ENCODE measurements around the gene CREB5. TPM values are rescaled to one million over a fixed set of nuclear protein-coding genes. Genes with fewer than 3 reads are reported as not detected.

The CREB5 gene
- total and polyA plus RNA-seq, 2 of the 13 experiments (the other 11 are each of a cell fraction or from before 2014, with no cell fraction given) = 0.38 to 0.71 TPM

DNA sequence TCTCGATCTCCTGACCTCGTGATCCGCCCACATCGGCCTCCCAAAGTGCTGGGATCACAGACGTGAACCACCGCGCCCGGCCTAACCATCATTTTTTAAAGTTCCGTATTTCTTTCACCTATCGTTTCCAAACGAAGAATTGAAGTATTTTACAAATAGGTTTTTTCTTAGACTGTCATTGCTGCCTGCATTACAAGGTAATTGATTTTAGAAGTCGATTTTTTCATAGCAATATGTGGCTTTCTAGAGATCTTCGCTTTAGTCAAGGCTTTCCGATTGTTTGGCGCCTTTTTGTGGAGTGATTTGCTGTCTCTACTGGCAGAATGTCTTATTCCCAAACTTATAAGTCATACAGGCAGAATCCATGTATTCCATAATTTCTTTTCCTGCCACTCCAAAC, 436.6 kb downstream of the CREB5 start:
- H3K79me2 ChIP-seq (ENCODE audit: insufficient read depth, low read length) = no peaks in the 10 kb centered on the region
- in situ Hi-C loops (cut with HindIII; ENCODE audit: extremely low pct_ligation_motif_present, low pct_unique_long_range_greater_than_20kb) (no loop called here), intact Hi-C loops (cut with micrococcal nuclease; ENCODE audit: unreplicated experiment) (no loop called here)
- H2AFZ ChIP-seq (ENCODE audit: low read length) = no peak overlapping the region
- H3K27ac ChIP-seq (ENCODE audit: extremely low read length, insufficient read depth, low read length) = no peak overlapping the region
- 49% methylated on average over 15 of the region's 15 CpGs for WGBS (ENCODE audit: low lambda C conversion rate)
- no peaks in the 10 kb centered on the region for H3K36me3 ChIP-seq (replicated peaks in 1 of 2; ENCODE audit: control insufficient read depth in 1 of 2, insufficient read depth in 2 of 2, low read length in 2 of 2)
- H3K4me2 ChIP-seq (ENCODE audit: low read depth, low read length) = no peak overlapping the region
- no peak for FAIRE-seq
- CTCF ChIA-PET (ENCODE audit: low intra/inter-chr PET ratio, low total read pairs) = no interaction called here
- no peak for ATAC-seq
- POLR2A ChIA-PET = no interaction called here
- DNase-seq (ENCODE audit: low spot score) = no peak
- peaks cover 2 to 41% of the 10 kb centered on the region in 2 experiments; a peak in 4 of 5 replicates for H3K27me3 ChIP-seq (ENCODE audit: control insufficient read depth in 1 of 2, insufficient read depth in 2 of 2, low read length in 2 of 2)
- no peak overlapping the region for H3K4me3 ChIP-seq (replicated peaks in 1 of 3; ENCODE audit: insufficient read depth in 1 of 3, low read depth in 2 of 3, low read length in 3 of 3)
- no peak overlapping the region for H3K9ac ChIP-seq (ENCODE audit: insufficient read depth, low read depth, low read length)
- H4K20me1 ChIP-seq (ENCODE audit: insufficient read depth, low read length) = no peaks in the 10 kb centered on the region
- no peaks in the 10 kb centered on the region for H3K9me3 ChIP-seq (ENCODE audit: low read length)
- TF ChIP-seq KDM6A (CRISPR knock-in tag; IDR thresholded peaks at IDR 0.05; ENCODE audit: low read depth) = no peak
- TF ChIP-seq, protein P1, sequence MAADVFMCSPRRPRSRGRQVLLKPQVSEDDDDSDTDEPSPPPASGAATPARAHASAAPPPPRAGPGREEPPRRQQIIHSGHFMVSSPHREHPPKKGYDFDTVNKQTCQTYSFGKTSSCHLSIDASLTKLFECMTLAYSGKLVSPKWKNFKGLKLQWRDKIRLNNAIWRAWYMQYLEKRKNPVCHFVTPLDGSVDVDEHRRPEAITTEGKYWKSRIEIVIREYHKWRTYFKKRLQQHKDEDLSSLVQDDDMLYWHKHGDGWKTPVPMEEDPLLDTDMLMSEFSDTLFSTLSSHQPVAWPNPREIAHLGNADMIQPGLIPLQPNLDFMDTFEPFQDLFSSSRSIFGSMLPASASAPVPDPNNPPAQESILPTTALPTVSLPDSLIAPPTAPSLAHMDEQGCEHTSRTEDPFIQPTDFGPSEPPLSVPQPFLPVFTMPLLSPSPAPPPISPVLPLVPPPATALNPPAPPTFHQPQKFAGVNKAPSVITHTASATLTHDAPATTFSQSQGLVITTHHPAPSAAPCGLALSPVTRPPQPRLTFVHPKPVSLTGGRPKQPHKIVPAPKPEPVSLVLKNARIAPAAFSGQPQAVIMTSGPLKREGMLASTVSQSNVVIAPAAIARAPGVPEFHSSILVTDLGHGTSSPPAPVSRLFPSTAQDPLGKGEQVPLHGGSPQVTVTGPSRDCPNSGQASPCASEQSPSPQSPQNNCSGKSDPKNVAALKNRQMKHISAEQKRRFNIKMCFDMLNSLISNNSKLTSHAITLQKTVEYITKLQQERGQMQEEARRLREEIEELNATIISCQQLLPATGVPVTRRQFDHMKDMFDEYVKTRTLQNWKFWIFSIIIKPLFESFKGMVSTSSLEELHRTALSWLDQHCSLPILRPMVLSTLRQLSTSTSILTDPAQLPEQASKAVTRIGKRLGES (CRISPR knock-in tag; IDR thresholded peaks at IDR 0.05; ENCODE audit: borderline replicate concordance) = no peak
- no peak for TF ChIP-seq ZNF605 (CRISPR knock-in tag; IDR thresholded peaks at IDR 0.05)
- TF ChIP-seq EEA1 (CRISPR knock-in tag; IDR thresholded peaks at IDR 0.05; ENCODE audit: borderline replicate concordance) = no peak
- no peak for TF ChIP-seq MTF1 (CRISPR knock-in tag; IDR thresholded peaks at IDR 0.05)
- TF ChIP-seq ZNF33A (CRISPR knock-in tag; IDR thresholded peaks at IDR 0.05; ENCODE audit: borderline replicate concordance) = no peak
- TF ChIP-seq ZBTB42 (CRISPR knock-in tag; IDR thresholded peaks at IDR 0.05) = no peak
- TF ChIP-seq ZNF772 (CRISPR knock-in tag; IDR thresholded peaks at IDR 0.05) = no peak
- no peak for TF ChIP-seq GTF3A (CRISPR knock-in tag; conservative IDR thresholded peaks at IDR 0.05)
- TF ChIP-seq SETDB1 (CRISPR knock-in tag; IDR thresholded peaks at IDR 0.05; ENCODE audit: borderline replicate concordance) = no peak
- no peak for TF ChIP-seq HES4 (CRISPR knock-in tag; IDR thresholded peaks at IDR 0.05; ENCODE audit: borderline replicate concordance)
- no peak for TF ChIP-seq RBM22 (optimal IDR thresholded peaks at IDR 0.05; ENCODE audit: low read length)
- TF ChIP-seq NKX3-1 (CRISPR knock-in tag; IDR thresholded peaks at IDR 0.05) = no peak
- TF ChIP-seq, protein P2, sequence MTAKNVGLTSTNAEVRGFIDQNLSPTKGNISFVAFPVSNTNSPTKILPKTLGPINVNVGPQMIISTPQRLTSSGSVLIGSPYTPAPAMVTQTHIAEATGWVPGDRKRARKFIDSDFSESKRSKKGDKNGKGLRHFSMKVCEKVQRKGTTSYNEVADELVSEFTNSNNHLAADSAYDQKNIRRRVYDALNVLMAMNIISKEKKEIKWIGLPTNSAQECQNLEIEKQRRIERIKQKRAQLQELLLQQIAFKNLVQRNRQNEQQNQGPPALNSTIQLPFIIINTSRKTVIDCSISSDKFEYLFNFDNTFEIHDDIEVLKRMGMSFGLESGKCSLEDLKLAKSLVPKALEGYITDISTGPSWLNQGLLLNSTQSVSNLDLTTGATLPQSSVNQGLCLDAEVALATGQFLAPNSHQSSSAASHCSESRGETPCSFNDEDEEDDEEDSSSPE (CRISPR knock-in tag; IDR thresholded peaks at IDR 0.05) = no peak
- no peak for TF ChIP-seq ZNF563 (CRISPR knock-in tag; IDR thresholded peaks at IDR 0.05)
- TF ChIP-seq RBM39 (IDR thresholded peaks at IDR 0.05; ENCODE audit: low read depth, low read length, poor library complexity, severe bottlenecking) = no peak
- no peak for TF ChIP-seq ZNF615 (CRISPR knock-in tag; IDR thresholded peaks at IDR 0.05; ENCODE audit: borderline replicate concordance)
- 0 out of 2 replicates have a peak, but pooled peaks cover 6% of the 10 kb centered on the region for H3K4me1 ChIP-seq (ENCODE audit: insufficient read depth, low read length)
- BruUV-seq (replicated peaks) = no TSS peak
